GM18502 (cell line): ENCODE measurements around the gene PTPRB.

Experiments used
- ATAC-seq: cut with Tn5 transposase; IDR thresholded peaks from one replicate; pipeline ENCODE4 v1.9.1; 2021; ENCODE audit warnings: mild to moderate bottlenecking; ENCODE audit not compliant: unreplicated experiment, poor library complexity

PTPRB gene

DNA sequence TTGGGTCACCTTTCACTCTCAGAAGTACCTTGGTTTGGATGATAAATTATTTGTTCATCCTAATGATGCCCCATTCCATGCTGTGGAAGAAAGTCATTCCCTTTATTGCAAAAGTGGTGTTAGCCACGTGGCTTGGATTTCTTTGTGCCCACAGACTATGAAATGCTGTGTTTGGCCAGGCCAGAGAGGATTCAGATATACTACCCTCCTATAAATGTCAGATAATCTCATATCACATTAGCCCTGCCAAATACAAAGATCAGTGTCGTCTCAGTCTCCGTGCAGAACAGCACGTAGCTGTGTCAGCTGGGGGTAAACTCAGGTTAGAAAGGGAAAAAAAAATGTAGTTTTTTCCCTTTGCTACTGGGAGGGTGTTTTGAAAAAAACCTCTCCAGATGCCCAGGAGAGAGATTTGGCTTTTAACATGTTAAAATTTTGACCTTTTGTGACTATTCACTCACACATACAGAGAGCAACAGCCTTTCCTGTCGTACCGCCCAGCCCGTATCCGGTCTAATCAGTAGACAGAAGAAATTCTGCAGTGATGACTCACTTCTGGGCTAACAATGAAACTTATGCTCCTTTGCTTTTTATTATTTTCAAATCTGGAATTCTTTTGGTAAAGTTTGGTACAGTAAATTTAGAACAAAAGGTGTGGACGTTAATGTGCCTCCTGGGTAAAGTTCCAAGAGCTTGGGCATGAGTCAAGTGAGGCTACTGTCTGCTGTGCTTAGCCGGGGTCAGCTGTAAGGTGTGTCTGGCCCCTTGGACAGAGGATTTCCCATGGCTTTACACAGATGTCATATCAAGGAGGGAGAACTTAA, 8.5 kb upstream of the PTPRB start:
- no peak for ATAC-seq

GRCh38 chr12:70644861-70645260, 7.6 kb upstream of the PTPRB start:
- ATAC-seq: no peak

DNA sequence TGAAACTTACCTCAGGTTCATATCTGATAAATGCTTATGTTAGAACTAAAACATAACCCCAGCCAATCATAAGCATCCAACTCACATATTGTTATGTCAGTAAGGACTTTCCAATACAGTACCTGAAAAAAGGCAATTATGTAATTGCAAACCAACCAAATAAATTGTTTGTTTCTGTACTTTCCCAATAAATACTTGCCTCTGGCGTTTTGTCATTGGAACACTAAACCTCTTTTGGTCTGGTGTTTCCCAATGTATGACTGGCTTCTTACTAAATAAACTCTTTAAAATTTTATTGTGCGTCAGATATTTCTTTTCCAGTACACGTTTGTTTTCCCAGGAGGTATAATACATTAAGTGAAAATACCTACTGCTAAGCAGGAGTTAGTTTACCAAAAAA, 6.7 kb upstream of the PTPRB start:
- ATAC-seq: no peak

DNA sequence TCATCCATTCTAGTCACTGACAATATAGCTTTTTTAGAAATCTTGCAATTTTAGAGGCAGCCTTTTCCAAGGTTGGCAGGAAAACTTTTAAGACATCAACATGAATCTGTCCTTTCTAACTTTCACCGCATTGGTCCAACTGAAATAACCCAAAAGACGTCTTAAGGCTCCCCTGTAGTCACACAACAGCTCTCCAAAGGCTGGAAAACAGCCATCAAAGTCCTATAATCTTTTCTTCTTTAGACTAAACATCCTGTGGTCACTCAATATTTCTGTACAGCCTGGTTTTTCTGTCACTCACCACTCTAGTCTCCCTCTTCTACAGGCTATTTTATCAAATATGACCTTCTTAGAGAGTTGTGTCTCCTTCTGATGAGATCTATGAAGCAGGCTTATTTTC, 4.5 kb upstream of the PTPRB start:
- ATAC-seq: no peak

- ATAC-seq: no peak
These were observed 3.7 kb upstream of the PTPRB start for GRCh38 chr12:70640901-70641300.

DNA sequence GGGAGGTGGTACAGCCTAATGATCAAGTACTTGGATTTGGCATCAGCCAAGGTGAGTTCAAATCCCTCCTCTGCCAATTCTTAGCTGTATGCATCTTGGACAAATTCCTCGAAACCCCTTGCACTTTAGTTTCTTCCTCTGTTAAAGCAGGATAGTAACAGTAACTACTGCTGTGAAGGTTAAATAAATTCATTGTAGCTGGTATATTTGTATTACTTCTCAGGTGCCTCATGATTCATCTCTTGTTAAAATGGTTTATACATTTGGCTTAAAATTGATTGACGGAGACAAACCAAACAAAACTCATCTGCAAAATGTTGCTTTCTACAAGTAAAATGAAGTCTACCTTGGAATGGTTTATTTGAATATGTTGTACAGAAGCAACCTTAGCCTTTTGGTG, 2.3 kb upstream of the PTPRB start:
- no peak for ATAC-seq

- no peak for ATAC-seq
These were observed 1.6 kb upstream of the PTPRB start for GRCh38 chr12:70638639-70639360.

DNA sequence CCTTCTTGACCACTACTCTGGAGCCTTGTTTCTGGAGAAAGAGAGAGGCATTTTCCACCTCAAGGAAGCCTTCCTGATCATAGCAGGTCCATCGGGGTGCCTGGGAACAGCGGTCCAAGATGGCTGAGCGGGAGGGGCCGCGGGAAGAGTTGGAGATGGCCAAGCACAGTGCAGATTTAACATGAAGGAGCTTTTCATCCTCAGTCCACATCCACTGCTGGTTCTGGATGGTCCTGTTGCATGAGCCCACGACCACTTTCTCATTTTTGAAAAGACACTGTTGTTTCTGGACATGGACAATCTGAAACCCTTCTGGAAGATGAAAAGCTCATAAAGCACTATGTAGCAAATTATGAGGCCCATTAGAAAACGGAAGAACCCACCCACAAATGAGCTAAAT, 1.5 kb downstream of the PTPRB start:
- no peak for ATAC-seq

DNA sequence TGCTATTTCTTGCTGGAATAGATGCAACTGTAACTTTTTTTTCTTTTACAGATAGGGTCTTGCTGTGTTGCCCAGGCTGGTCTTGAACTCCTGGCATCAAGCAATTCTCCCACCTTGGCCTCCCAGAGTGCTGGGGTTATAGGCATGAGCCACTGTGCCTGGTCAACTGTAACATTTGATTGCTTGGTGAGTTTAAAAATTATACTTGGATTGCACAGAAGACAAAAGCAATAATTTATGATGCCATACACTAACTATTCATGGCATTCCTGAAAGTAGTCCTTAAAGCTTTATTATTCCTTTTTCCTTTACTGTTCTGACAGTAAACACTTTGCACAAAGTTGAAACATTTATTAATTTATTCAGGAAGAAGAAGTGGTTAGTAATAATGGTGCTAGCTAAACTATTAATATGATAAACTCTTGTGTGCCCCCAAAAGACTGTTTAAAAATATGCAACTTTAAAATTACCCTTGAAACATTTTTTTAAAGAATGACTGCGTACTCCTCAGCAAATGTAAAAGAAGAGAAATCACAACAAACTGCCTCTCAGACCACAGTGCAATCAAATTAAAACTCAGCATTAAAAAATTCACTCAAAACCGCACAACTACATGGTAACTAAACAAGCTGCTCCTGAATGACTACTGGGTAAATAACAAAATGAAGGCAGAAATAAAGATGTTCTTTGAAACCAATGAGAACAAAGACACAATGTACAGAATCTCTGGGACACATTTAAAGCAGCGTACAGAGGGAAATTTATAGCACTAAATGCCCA, 8.3 kb downstream of the PTPRB start:
- no peak for ATAC-seq

DNA sequence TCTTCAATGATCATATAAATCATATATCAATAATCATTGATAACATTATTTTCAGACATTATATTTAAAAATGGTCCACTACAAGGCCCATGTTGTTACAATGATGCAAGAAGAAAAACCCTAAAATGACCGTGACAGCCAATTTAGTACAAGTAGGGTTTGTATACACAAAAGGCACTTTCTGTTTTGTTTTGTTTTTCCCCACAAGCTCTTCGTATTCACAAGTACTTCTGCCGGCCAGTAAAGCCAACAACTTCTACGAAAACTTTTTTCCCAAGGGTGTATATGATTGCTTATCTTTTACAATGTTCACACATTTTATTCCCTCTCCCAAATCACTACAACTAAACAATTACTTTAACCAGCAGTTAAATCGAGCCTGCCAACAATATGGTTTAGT, 9.6 kb downstream of the PTPRB start:
- no peak for ATAC-seq

- ATAC-seq: no peak
These were observed 11.0 kb downstream of the PTPRB start for GRCh38 chr12:70626180-70626579.

DNA sequence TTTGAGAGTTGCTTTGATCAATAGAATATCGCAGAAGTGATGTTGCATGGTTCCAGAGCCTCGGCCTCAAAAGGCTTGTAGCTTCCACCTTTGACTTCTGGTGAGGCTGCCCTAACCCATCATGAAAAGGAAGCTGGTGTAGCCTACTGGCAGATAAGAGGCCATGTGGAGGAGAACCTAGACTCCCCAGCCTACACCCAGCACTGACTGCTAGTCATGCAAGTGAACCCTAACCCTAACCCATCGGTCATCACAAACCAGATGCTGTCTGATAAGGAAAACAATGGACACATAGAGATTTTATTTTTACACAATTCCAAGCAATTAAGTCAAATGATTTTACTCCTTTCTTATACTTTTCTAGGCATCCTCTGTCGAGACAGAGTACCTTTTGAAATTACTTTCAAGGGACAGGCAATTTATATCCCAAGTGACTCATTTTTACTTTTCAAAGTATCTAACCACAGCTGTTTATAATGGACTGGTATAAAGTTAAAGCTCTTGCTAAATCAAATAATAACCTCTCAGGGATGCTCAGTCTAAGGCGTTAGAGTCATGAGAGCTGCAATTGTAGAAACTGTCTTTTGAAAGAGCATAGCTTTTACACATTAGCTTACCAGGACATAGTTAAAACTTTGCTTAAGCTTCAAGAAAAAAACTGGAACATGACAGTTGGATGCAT, 17.6 kb downstream of the PTPRB start:
- ATAC-seq: no peak

DNA sequence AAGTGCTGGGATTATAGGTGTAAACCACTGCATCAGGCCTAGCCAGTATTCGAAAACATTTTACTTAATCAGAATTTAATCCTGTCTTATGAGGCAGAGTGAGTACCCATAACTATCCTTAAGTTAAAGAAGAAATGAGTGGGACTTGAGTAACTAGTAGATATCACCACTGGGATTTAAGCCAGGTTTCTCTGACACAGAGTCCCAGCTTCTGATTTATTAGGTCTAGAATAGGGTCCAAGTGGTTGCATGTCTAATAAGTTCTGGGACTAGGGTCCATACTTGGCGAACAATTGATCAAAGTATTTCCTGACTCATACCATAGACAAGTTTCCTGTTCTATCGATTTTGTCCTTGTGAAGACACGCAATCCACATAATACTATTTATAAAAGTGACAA, 18.9 kb downstream of the PTPRB start:
- ATAC-seq: no peak

- no peak for ATAC-seq
These were observed 19.8 kb downstream of the PTPRB start for GRCh38 chr12:70617450-70617849.

GRCh38 chr12:70615174-70615866, 21.9 kb downstream of the PTPRB start:
- no peak for ATAC-seq

DNA sequence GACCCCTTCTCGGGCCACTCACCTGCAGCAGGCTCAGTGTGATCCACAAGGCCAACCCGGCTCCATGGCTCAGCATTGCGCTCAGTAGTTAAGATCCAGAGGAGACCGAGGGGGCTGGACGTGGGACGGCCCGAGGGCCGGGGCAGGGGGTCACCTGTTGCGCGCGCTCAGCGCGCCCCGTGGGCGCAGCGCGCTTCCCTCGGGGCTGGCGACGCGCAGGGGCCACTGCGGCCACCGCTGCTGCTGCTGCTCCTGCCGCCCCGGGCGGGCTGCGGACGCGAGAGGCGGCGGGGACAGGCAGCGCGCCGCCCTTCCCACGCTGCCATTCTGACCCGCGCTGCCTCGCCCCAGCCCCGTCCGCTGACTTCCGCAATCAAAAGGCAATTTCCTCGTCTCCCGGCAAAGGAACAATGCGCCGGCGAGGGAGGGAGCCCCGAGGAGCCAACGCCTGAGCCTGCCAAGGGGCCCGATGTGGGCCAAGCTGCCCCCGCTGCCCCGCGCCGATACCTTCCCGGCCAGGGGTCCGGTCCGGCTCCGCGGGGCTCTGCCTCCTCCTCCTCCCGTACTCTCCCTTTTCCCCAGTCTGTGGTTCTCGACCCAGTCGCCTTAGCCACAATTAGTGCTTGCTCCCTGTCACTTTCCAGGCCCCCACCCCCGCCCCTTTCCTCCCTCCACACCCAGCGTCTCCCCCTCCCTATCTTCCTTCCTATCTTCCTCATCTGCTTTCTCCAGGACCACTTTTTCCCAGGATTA, 27.3 kb downstream of the PTPRB start:
- ATAC-seq: no peak

- ATAC-seq: no peak
These were observed 28.0 kb downstream of the PTPRB start for GRCh38 chr12:70609203-70609602.

DNA sequence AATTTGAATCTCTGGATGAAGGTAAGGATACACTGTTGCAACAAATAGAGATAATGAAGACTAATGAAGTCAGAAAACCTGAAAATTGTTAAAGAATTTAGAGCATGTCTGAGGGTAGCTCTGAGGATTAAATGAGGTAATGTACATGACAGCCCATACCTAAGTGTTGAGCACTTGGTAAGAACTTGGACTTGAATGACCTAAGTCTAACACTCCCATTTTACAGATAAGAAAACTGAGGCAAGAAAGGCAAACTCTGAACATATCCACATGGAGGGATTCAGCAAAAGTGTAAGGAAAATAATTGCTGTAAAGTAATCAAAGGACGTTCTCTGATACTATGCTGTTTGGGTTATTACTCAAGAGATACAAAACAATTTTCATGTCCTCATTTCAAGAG, 29.0 kb downstream of the PTPRB start:
- ATAC-seq: no peak

- ATAC-seq: no peak
These were observed 30.1 kb downstream of the PTPRB start for GRCh38 chr12:70607107-70607506.
